OCI-M2 (cell line): ENCODE results near the gene ABCA5.

Experiments
- DNase-seq: peaks from one replicate; lab custom pipeline; 2025; ENCODE audit not compliant: unreplicated experiment; lab: John Stamatoyannopoulos, UW

ABCA5 gene

GRCh38 chr17:69269131-69269998, 57.6 kb downstream of the ABCA5 start:
- no peak for DNase-seq

- no peak for DNase-seq
These were observed 58.4 kb downstream of the ABCA5 start for GRCh38 chr17:69268543-69269014.

DNA sequence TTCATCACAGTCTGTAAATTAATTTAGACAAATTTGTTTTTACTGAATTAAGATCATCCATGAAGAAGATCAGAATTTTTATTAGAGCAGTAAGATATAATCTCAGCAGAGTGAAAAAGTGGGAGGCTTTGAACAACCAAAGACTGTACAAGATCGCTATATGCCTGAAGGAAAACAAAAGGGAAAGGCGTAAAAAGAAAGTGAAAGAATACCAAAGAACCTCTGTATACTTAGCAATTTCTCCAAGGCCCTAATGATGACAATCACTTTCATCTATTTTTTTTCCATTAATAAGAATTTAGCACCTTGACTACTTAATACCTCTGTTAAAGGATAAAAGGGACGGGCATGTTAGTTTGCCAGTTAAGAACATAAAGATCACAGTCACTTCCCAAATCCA, 59.7 kb downstream of the ABCA5 start:
- no peak for DNase-seq

DNA sequence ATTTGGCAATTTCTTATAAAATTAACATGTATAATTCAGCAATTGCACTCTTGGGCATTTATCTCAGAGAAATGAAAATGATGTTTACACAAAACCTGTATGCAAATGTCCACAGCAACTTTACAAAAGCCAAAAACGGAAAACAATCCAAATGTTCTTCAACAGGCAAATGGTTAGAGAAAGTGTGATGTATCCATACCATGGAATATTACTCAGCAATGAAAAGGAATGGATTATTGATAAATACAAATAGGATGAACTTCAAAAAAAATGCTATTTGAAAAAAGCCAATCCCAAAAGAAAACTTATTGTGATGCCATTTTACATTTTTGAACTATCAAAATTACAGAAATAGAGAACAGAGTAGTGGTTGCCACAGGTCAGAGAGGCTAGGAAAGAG, 61.1 kb downstream of the ABCA5 start:
- DNase-seq = no peak

DNA sequence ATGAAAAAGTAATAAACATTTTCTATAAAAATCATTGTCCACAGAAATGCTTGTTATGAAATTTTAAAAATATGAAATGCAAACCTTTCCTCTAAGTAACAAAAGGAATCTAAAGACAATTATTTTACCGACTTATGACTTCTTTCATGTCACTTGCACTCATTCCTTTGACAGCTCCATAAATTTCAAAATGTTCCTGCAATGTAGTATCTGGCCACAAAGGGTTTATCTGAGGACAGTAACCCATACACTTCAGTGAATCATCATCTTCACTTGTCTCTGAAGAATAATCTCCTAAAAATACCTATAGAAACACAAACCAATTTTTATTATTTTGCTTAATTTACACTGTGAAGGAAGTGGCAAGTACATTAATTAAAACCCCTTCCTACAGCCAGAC, 72.7 kb downstream of the ABCA5 start:
- DNase-seq = no peak

- no peak for DNase-seq
These were observed 76.3 kb downstream of the ABCA5 start for GRCh38 chr17:69250641-69251040.

GRCh38 chr17:69246726-69247375, 80.1 kb downstream of the ABCA5 start:
- DNase-seq = no peak

GRCh38 chr17:69246202-69246601, 80.7 kb downstream of the ABCA5 start:
- DNase-seq = no peak

DNA sequence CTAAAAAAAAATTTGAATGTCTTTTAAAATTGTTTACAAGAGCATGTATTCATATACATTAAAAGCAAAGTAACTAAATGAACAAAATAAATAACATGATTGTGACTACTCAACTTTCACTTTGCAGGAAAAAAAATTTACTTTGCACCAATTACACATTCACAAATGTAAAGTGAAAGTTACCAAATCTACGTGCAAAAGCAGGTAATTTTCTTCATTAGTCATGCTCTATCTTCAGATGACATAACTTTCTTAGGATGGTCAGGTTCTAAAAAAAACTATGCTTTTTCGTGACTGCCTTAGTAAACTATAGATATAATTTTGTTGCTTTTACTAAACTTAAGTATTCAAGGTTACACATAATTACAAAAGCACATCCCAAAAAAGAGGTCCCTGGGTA, 81.3 kb downstream of the ABCA5 start:
- DNase-seq = no peak

- no peak for DNase-seq
These were observed 87.0 kb downstream of the ABCA5 start for GRCh38 chr17:69239611-69240600.

DNA sequence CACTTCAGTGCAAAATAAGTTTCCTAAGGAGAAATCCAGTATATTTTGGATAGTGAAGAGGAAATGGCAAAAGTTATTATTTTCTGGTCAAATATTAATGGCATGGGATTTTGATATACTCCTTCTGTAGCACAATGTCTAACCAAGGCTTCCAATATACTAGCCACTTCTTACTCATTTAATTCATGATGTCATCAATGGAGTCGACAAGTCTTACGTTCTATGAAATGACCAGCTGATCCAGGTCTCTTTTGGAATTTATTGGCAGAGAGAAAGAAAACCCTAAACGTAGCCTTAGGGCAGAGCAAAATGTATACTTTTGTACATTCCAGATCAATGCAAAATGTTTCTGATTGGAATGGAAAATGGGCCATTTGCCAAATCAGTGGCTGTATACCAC, 90.0 kb downstream of the ABCA5 start:
- no peak for DNase-seq

GRCh38 chr17:69236464-69236863, 90.5 kb downstream of the ABCA5 start:
- DNase-seq = no peak

GRCh38 chr17:69235338-69236058, 91.4 kb downstream of the ABCA5 start:
- DNase-seq = peak; percentile 22

- no peak for DNase-seq
These were observed 94.3 kb downstream of the ABCA5 start for GRCh38 chr17:69232650-69233049.

DNA sequence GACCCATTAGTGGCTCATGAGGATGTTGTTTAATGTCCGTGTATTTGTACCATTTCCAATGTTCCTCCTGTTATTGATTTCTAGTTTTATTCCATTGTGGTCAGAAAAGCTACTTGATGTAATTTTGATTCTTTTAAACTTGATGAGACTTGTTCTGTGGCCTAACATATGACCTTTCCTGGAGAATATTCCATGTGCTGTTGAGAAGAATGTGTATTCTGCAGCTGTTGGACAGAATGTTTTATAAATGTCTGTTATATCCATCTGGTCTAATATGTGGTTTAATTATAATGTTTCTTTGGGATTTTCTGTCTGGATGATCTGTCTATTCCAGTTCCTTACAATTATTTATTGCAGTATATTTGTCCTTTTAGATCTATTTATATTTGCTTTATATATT, 95.4 kb downstream of the ABCA5 start:
- DNase-seq = no peak

GRCh38 chr17:69230939-69231338, 96.0 kb downstream of the ABCA5 start:
- DNase-seq = no peak

DNA sequence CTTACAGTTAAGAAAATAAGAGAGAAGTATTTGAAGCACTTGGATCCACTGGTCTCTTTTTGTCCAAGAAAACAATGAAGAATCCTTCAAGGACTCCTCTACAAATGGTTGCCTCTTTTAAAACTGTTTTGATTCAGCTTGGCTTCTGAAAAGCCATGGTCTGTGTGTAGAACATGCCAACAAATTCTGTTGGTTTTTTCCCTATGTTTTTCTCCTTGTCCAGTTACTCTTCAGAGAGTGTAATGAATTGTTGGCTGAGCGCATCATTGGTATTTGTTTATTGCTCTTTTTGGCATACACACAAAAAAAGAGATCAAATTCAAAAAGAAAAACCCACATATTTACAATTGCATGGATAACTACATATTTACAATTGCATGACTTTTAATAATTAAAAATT, 98.4 kb downstream of the ABCA5 start, which contains the start of gene ABCA10:
Gene ABCA10, minus strand, starts transcription at position 249 of the 400 bp plus-strand sequence. CDS start 3,466 bp downstream, outside the sequence.
- no peak for DNase-seq

- DNase-seq = no peak
These were observed 98.9 kb downstream of the ABCA5 start for GRCh38 chr17:69228018-69228417.

GRCh38 chr17:69227541-69227940, 99.4 kb downstream of the ABCA5 start:
- no peak for DNase-seq

- DNase-seq = no peak
These were observed 103.1 kb downstream of the ABCA5 start for GRCh38 chr17:69223809-69224208.
